HL-60/S4 treated with phorbol 12-myristate 13-acetate at 8.2 ng/mL for 4 days and 3 days (cell line): ENCODE results near the gene NTMT1.

Experiments
- in situ Hi-C: fragments of 300-500 bp; cut with MboI; formaldehyde crosslinking; loops from 2 replicates; pipeline ENCODE4 v1.15.0; 2022; ENCODE audit warnings: low sequenced_read_pairs

The NTMT1 gene

GRCh38 chr9:129633848-129634247 lies 7.9 kb downstream of the NTMT1 start:
- in situ Hi-C loops: loop anchor here (10.0 kb wide), 1 partner anchor 151 kb away; no protein-coding TSS in a partner anchor

DNA sequence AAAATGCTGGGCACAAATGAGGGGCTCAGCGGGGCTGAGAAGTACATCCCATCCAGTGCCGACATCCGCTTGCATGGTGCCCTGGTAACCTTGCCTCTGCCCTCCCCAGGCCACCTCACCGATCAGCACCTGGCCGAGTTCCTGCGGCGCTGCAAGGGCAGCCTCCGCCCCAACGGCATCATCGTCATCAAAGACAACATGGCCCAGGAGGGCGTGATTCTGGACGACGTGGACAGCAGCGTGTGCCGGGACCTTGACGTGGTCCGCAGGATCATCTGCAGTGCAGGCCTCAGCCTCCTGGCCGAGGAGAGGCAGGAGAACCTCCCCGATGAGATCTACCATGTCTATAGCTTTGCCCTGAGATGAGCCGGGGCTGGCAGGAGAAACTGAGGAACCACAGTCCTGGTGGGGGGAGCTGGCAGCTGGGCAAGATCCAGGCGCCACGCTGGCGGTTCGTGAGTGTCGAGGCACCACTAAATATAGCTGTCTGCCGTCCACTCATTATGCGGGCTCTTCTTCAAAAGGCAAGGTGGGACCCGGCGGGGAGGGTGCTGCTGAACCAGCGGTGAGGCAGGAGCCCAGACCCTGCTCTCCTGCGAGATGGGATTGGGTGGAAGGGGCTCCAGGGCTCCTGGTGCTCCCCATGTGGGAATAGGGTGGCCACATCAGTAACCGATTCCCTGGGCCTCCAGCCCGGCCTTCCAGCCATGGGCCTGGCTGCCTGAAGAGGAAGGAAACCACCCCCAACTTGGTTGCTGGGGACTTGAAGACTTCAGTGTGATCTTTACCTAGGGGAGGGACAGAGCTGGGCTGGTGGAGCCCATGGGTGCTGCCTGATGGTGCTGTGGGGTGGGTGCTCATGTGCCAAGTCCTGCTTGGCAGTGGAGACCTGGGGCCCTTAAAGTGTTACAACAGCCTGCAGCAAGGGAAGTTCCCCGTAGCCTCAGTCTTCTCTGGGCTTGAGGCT lies 9.4 kb downstream of the NTMT1 start:
- in situ Hi-C loops: loop anchor here (10.0 kb wide), 1 partner anchor 149 kb away; no protein-coding TSS in a partner anchor

GRCh38 chr9:129636343-129636742 lies 10.4 kb downstream of the NTMT1 start:
- in situ Hi-C loops: loop anchor here (10.0 kb wide), 1 partner anchor 148 kb away; no protein-coding TSS in a partner anchor

GRCh38 chr9:129637102-129637501 lies 11.1 kb downstream of the NTMT1 start:
- in situ Hi-C loops: loop anchor here (10.0 kb wide), 1 partner anchor 148 kb away; no protein-coding TSS in a partner anchor

GRCh38 chr9:129637673-129638439 lies 11.9 kb downstream of the NTMT1 start:
- in situ Hi-C loops: loop anchor here (10.0 kb wide), 1 partner anchor 147 kb away; no protein-coding TSS in a partner anchor

DNA sequence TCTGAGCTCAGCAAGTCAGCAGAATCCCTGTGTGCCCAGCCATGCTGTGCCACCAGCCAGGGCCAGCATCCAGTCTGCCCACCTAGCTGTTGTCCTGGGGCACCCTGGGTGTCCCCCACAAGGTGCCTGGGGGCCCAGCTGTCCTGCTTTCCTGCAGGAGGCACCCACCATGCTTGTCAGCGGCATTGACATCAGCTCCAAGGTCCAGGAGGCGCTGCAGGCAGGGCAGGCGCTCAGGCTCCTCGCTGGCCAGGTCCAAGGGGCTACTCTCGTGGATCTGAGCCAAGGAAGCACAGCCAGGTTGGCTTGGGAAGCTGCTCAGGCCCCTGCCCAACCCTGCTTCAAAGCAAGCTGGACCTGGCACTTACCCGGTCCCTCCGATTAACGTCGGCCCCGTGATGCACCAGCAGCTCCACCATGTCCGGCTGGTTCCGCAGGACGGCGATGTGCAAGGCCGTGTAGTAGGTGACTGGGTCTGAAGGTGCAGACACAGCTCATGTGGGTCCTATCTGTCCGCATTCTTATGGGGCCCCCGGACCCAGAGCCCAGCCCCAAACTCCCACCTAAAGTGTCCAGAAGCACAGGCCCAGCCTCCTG lies 13.2 kb downstream of the NTMT1 start:
- in situ Hi-C loops: loop anchor here (10.0 kb wide), 1 partner anchor 146 kb away; no protein-coding TSS in a partner anchor

DNA sequence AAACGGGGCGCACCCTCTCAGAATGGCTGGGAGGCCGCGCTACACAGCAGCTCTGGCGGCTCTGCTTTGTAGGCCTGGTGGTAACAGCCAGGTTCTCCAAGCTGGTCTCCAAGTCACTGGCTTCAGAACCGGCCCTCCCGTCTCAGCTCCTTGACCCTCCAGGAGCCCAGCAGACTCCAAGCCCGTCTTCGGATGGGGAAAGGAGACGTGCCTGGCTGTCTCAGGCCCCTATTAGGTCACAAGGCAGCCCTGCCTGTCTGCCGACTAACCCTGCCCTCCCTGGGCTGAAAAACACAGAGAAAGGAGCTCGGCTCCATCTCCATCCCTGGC lies 13.8 kb downstream of the NTMT1 start:
- in situ Hi-C loops: loop anchor here (10.0 kb wide), 1 partner anchor 145 kb away; no protein-coding TSS in a partner anchor

GRCh38 chr9:129640086-129640870 lies 14.3 kb downstream of the NTMT1 start:
- in situ Hi-C loops: no loop called here

DNA sequence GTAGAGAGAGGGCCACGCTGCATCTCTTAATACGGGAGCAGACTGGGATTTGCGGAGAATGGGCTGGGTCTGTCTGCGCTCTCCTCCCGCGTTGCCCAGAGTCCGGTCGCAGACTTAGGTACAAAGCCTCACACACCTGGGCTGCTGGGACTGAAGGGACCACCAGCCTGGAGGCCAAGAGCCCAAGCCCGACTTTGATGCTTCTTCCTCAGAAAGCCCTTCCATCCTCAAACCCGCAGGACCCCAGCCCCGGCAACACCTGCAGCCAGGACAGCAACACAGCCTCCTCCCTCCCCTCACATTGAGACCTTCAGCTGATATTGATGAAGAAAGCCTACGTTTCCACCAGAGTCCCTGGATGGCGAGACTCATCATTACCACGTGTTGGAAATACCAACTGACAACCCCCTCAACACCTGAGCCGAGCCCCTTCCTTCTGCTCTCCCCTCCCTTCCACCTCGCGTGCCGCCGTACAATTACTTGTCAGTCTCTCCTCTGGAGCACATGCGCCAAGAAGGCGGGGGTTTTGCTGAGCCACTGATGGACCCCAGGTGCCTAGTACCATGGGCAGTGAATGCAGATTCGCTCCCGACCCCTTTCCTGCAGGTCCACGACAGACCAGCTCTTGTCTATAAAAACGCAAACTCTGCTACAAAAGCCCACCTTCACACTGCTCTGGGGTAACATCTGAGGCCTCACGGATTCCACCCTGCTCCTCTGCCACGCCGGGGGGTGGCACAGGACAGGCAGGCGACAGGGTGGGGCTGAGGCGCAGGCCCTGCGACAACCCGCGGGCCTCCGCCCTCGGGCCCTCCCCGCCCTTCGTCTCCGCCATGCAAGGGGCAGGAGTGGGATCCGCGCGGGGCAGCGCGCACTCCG lies 15.1 kb downstream of the NTMT1 start:
- in situ Hi-C loops: no loop called here

GRCh38 chr9:129641750-129642585 lies 16.0 kb downstream of the NTMT1 start, which contains the start of gene ASB6:
Gene ASB6, minus strand, starts transcription at chr9:129642151. Its CDS starts 152 bp downstream, at chr9:129641999.
- in situ Hi-C loops: no loop called here

GRCh38 chr9:129643706-129644105 lies 17.7 kb downstream of the NTMT1 start:
- in situ Hi-C loops: no loop called here

- in situ Hi-C loops: no loop called here
These were observed 18.4 kb downstream of the NTMT1 start for GRCh38 chr9:129644365-129644764.

DNA sequence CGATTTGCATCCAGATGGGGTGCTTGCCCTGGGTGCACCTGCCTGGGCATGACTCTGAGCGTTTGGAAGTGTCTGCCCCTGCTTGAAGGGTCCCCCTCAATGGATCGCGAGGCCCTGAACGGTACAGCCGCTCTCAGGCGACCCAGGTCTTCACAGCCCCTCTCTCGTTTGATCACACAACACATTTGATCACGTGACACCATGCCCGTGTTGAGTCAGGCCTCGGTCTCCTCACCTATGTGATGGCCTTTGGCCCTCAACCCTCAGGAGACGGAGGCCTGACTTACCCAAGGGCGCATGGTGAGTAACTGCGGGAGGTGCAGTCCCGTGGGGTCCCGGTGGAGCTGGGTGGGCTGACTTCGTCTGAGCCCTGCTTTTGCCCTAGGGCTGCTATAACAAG lies 18.9 kb downstream of the NTMT1 start:
- in situ Hi-C loops: no loop called here

GRCh38 chr9:129646252-129646651 lies 20.3 kb downstream of the NTMT1 start:
- in situ Hi-C loops: no loop called here

- in situ Hi-C loops: no loop called here
These were observed 20.7 kb downstream of the NTMT1 start for GRCh38 chr9:129646654-129647053.

- in situ Hi-C loops: no loop called here
These were observed 21.7 kb downstream of the NTMT1 start for GRCh38 chr9:129647635-129648034.

DNA sequence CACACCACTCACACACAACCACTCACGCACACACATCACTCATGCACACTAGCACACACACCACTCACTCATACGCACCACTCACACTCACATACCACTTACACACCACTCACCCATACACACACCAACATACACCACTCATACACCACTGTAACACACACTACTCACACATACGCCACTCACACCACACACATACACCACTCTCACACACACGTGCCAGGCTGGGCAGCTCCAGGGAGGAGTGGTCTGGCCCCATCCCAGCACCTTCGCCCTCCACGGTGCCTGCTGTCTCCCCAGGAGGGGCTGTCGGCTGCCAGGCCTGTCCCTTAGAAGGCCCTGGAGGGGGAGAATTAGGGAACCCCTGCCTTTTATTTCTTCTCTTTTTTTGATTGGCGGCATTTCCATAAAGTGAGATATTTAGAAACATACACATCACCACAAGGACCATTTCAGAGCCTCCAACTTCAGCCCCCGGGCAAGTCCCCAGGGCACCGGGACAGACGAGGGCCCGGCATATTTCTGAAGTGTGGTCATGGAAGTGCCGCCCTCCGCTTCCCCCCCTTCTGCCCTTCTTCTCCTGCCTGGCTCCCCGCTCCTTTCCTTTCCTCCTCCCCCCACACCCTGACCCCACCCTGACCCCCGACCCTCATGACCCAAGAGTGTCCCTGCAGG lies 22.3 kb downstream of the NTMT1 start:
- in situ Hi-C loops: no loop called here

DNA sequence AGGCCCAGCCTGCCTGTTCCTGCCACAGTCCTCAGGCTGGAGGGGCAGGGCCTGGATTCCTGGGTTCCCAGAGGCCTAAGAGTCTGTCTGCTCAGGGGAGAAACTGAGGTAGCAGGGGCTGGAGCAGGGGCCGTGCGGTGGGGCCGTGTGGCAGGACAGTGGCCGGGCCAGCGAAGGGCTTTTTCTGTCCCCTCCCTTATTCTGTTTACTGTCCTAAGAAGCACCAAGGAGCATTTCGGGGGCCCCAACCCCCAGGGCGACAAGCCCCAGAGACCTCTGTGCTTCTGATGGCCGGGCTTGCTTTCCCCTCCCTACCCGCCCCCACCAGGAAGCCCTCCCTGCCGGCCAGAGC lies 22.8 kb downstream of the NTMT1 start:
- in situ Hi-C loops: no loop called here
